Measurements from ENCODE around the gene TJP3.
A peak's percentile ranks its signal among the peaks of the same experiment; 100 is the strongest.

Gene TJP3

DNA sequence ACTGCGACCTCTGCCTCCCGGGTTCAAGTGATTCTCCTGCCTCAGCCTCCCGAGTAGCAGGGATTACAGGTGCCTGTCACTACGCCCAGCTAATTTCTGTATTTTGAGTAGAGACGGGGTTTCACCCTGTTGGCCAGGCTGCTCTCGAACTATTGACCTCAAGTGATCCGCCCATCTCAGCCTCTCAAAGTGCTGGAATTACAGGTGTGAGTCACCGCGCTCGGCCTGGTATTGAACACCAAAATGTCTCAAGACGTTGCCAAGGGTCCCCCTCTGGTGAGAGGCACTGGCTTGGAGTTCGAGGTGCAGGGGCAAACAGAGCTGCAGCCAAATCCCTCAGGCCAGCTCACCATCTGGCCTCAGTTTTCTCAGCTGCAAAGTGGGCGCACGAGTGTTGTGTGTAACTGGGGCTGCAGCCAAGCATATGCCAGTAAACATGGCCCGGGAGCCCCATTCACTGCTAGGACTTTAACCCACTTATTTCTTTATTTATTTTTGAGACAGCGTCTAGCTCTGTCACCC, 8.0 kb downstream of the TJP3 start:
- DNase-seq (ENCODE audit: low read depth): no peak

DNA sequence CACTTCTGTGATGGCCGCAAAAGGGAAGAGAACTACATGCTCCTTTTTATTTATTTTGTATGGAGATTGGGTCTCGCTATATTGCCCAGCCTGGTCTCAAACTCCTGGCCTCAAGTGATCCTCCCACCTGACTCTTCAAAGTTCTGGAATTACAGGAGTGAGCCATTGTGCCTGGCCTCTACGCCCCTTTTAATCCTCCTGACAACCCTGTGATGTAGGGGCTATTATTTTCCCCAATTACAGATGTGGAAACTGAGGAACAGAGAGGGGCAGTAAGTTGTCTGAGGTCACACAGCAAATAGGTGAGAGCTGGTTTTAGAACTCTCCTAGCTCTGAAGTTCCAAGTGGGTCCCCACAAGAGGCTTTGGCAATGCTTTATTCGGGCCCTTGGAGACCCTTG, 11.7 kb downstream of the TJP3 start:
- DNase-seq (ENCODE audit: low read depth): no peak

DNA sequence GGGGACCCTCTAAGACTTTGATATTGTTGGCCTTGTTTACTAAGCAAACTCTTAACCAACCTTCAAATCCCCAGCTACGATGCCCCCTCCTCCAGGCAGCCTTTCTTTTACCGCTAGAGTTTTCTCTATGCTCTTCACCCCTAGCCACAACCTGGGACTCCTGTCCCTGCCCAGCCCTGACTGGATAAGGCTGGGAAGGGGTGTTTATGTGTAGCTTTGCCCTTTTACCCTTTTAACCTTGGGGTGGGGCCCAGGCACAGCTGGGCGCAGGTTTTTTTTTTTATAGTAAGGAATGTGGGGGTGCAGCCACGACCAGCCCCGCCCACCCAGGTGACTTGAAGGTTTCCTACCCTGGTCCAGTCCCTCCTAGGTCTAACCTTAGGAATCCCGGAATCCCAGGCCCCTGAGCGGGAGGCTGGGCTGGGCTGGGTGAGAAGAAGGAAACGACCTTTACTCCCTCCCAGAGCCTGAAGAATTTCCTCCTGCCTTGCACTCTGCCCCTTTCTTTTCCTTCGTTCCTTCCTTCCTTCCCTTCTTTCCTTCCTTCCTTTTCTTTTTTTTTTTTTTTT, 12.2 kb downstream of the TJP3 start:
- DNase-seq (ENCODE audit: low read depth): no peak

GRCh38 chr19:3721131-3721886, 13.1 kb downstream of the TJP3 start:
- peak; percentile 86 for DNase-seq (ENCODE audit: low read depth)

- no peak for DNase-seq (ENCODE audit: low read depth)
Measured at GRCh38 chr19:3721887-3722442, 13.8 kb downstream of the TJP3 start.

GRCh38 chr19:3722443-3723109, 14.4 kb downstream of the TJP3 start:
- no peak for DNase-seq (ENCODE audit: low read depth)

GRCh38 chr19:3723110-3723488, 14.9 kb downstream of the TJP3 start:
- no peak for DNase-seq (ENCODE audit: low read depth)

- no peak for DNase-seq (ENCODE audit: low read depth)
Measured at GRCh38 chr19:3723883-3724282, 15.7 kb downstream of the TJP3 start.

DNA sequence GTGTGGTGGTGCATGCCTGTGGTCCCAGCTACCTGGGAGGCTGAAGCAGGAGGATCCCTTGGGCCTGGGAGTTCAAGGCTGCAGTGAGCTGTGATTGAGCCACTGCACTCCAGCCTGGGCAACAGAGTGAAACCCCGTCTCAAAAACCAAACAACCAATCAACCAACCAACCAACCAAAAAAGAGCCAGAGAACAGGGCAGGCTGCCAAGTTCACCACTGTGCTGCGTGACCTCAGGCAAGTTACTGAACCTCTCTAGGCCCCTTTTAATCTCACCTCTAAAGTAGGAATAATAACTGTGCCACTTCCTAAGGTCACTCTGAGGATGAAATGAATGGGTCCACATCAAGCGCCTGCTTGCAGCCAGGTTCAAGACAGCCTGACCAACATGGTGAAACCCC, 16.9 kb downstream of the TJP3 start:
- DNase-seq (ENCODE audit: low read depth): no peak

- DNase-seq (ENCODE audit: low read depth): no peak
Measured at GRCh38 chr19:3725640-3726310, 17.6 kb downstream of the TJP3 start.

DNA sequence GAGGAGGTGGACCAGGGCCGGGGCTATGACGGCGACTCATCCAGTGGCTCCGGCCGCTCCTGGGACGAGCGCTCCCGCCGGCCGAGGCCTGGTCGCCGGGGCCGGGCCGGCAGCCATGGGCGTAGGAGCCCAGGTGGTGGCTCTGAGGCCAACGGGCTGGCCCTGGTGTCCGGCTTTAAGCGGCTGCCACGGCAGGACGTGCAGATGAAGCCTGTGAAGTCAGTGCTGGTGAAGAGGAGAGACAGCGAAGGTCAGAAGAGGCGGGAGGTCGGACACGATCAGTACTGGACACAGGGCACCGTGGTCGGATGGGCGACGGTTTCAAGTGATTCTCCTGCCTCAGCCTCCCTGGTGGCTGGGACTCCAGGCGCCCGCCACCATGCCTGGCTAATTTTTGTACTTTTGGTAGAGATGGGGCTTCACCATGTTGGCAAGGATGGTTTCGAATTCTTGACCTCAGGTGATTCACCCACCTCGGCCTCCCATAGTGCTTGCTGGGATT, 22.3 kb downstream of the TJP3 start:
- DNase-seq (ENCODE audit: low read depth): no peak

- DNase-seq (ENCODE audit: low read depth): no peak
Measured at GRCh38 chr19:3732108-3732507, 23.9 kb downstream of the TJP3 start.

DNA sequence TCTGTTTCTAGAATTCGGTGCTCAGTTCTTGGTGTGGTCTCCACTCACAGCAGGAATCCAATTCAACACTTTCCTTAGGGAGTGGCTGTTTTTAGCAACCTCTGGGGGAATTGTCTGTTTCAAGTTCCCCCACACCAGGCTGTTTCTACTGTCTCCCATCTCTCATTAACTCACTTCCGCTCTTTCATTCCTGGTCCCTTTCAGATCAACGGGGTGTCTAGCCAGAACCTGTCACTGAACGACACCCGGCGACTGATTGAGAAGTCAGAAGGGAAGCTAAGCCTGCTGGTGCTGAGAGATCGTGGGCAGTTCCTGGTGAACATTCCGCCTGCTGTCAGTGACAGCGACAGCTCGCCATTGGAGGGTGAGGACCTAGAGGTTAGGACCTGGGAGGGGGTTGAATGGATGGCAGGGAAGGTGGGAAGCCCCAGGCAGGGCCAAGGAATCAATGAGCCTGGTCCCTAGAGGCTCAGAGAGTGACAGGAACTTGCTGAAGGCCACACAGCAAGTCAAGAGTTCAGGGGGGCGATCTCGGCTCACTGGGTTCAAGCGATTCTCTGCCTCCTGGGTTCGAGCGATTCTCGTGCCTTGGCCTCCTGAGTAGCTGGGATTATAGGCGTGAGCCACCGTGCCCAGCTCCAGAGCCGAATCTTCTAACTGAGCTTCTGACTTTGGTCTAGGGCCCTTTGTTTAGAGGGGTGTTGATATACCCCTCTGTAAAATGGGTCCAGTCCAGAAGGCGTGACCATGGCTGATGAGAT, 25.5 kb downstream of the TJP3 start:
- DNase-seq (ENCODE audit: low read depth): no peak

GRCh38 chr19:3734310-3734600, 26.1 kb downstream of the TJP3 start:
- DNase-seq (ENCODE audit: low read depth): no peak

GRCh38 chr19:3736106-3736724, 28.0 kb downstream of the TJP3 start:
- DNase-seq (ENCODE audit: low read depth): no peak

- no peak for DNase-seq (ENCODE audit: low read depth)
Measured at GRCh38 chr19:3737487-3738205, 29.5 kb downstream of the TJP3 start.

GRCh38 chr19:3738477-3739220, 30.5 kb downstream of the TJP3 start:
- no peak for DNase-seq (ENCODE audit: low read depth)

DNA sequence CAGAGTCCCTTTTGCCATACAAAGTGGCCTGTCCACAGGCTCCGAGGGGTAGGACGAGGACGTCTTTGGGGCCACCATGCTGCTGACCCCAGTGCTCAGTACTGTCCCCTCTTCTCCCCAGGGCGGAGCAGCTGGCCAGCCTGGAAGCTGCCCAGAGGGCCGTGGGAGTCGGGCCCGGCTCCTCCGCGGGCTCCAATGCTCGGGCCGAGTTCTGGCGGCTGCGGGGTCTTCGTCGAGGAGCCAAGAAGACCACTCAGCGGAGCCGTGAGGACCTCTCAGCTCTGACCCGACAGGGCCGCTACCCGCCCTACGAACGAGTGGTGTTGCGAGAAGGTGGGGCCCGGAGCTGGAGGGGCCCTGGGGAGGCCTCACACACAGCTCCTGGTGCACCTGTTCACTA, 32.2 kb downstream of the TJP3 start:
- DNase-seq (ENCODE audit: low read depth): no peak

DNA sequence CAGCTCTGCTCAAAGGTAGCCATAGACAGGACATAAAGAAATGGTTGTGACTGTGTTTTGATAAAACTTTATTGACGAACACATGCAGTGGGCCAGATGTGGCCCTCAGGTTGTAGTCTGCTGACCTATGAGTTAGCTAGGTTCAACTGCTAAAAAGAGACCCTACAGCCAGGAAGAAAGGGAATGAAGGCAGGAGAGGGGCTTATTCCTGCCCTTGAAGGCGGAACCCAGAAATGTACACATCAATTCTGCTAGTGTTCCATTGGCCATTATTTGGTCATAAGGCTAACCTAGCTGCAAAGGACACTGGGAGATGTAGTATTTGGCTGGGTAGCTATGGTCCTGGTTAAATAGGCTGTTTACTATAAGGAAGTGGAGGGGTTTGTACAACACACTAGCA, 35.3 kb downstream of the TJP3 start:
- DNase-seq (ENCODE audit: low read depth): no peak

Data from stimulated activated CD8-positive, alpha-beta memory T cell treated with anti-CD3 and anti-CD28 coated beads, Interleukin-4, amount 100 ng/mL, for 24 hours (primary cell).